Measurements from ENCODE around the gene HOOK1. TPM values are rescaled to one million over a fixed set of nuclear protein-coding genes. Genes with fewer than 3 reads are reported as not detected.
"Not testable (repeated sequence)": the region's sequence is repeated elsewhere in the genome, so short reads cannot be mapped to it uniquely, and the experiment has no call there.

The HOOK1 gene
- total RNA-seq, 1 donor from 2014 or later, result 4.0 TPM

DNA sequence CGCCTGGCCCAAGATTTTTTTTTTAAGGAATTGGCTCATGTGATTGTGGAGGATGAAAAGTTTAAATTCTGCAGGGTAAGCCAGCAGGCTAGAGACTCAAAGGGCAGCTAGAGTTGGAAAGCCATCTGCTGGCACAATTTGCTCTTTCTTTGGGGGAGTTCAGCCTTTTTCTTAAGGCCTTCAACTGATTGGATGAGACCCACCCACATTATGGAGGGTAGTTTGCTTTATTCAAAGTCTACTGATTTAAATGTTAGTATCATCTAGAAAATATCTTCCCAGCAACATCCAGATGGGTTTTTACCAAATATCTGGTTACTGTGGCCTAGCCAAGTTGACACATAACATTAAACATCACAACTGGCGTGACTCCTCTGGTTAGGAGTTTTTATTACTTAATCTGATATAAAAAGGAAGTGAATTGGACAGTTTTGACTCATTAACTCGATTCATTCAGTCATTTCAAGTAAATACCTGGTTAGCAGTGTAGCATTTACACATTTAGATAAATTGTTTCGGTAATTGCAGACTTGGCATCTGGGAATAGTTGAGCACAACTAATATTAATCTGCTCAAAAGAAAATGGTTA, 12.4 kb downstream of the HOOK1 start:
- Histone ChIP-seq H3K4me1 (no peaks in the 10 kb centered on the region), H3K27ac (replicated peaks) (no peak overlapping the region), H3K4me3 (no peak overlapping the region), H3K27me3 (ENCODE audit: low read depth) (no peaks in the 10 kb centered on the region), H3K36me3 (no peaks in the 10 kb centered on the region), H3K9me3 (replicated peaks) (no peaks in the 10 kb centered on the region)
- no peak for DNase-seq
- no peak for TF ChIP-seq CTCF (IDR thresholded peaks at IDR 0.05; ENCODE audit: borderline replicate concordance)
- intact Hi-C loops (cut with micrococcal nuclease), result no loop called here

DNA sequence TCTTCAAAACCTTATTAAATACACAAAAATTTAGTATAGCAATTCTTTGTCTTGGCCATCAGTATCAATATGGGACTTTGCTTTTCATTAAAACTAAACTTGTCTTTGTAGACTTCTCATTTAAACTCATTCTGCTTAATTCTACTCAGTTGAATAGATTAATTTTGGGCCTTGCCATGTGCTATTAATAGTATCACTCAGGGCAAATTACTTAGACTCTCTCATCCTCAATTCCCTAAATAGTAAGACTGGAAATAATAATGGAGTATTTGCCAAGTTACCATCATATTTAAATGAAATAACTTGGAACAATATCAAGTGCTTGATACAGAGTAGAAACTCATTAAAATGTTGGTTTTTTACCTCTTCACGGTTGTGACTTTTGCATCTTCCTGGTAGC, 13.4 kb downstream of the HOOK1 start:
- Histone ChIP-seq H3K4me3 (no peak overlapping the region), H3K9me3 (replicated peaks) (no peaks in the 10 kb centered on the region), H3K4me1 (no peaks in the 10 kb centered on the region), H3K36me3 (no peaks in the 10 kb centered on the region), H3K27me3 (ENCODE audit: low read depth) (no peaks in the 10 kb centered on the region), H3K27ac (replicated peaks) (no peak overlapping the region)
- intact Hi-C loops (cut with micrococcal nuclease), result no loop called here
- no peak for DNase-seq
- no peak for TF ChIP-seq CTCF (IDR thresholded peaks at IDR 0.05; ENCODE audit: borderline replicate concordance)

DNA sequence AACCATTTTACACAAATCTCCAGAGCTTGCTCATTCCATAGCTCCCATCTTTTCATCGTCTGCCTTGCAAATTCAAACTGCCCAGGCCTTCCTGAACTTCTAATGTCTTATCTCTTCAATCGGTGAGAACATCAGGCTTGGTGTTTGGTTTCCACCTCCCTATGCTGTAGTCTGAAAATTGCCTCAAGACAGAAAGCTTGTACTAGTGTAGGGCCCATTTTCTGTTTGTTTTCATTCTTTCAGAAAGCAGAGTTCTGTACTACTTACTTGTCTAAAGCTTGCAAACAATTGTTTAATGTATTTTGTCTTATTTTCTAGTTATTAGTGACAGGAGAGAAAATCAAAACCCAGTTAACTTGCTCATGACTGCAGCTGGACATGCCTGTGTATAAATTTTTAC, 16.8 kb downstream of the HOOK1 start:
- DNase-seq, result no peak
- Histone ChIP-seq H3K27ac (replicated peaks) (no peak overlapping the region), H3K4me1 (no peaks in the 10 kb centered on the region), H3K27me3 (ENCODE audit: low read depth) (no peaks in the 10 kb centered on the region), H3K4me3 (no peak overlapping the region), H3K36me3 (no peaks in the 10 kb centered on the region), H3K9me3 (replicated peaks) (no peaks in the 10 kb centered on the region)
- TF ChIP-seq CTCF (IDR thresholded peaks at IDR 0.05; ENCODE audit: borderline replicate concordance), result no peak
- intact Hi-C loops (cut with micrococcal nuclease), result no loop called here

GRCh38 chr1:59833022-59833421, 18.3 kb downstream of the HOOK1 start:
- no peaks in the 10 kb centered on the region for H3K36me3 ChIP-seq
- intact Hi-C loops (cut with micrococcal nuclease), result no loop called here

DNA sequence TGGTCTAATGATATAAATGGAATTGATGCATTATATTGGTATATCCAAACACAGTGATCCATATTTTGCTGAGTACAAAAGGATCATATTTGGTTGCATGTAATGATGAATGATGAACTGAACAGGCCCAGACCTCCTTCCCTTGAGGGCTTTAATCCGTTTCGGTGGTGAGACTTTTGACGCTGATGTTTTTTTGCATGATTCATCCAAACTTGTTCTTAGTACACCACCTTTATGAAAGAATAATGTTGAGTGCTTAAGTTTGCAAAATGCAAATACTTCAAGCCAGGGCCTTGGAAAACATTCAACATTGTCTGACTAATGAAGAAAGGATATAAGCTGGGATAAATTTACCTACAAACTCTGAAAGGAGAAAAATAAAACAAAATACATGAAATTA, 19.2 kb downstream of the HOOK1 start:
- H3K36me3 ChIP-seq, result no peaks in the 10 kb centered on the region
- intact Hi-C loops (cut with micrococcal nuclease), result no loop called here
- no peak overlapping the region for H3K27ac ChIP-seq (replicated peaks)
- H3K27me3 ChIP-seq (ENCODE audit: low read depth), result no peaks in the 10 kb centered on the region
- no peaks in the 10 kb centered on the region for H3K4me1 ChIP-seq
- TF ChIP-seq CTCF (IDR thresholded peaks at IDR 0.05; ENCODE audit: borderline replicate concordance), result no peak
- H3K9me3 ChIP-seq (replicated peaks), result no peaks in the 10 kb centered on the region
- H3K4me3 ChIP-seq, result no peak overlapping the region
- no peak for DNase-seq

More at GRCh38 chr1:59833022-59833421, 18.3 kb downstream of the HOOK1 start:
- Histone ChIP-seq H3K27me3 (ENCODE audit: low read depth) (no peaks in the 10 kb centered on the region), H3K4me1 (no peaks in the 10 kb centered on the region), H3K9me3 (replicated peaks) (no peaks in the 10 kb centered on the region), H3K4me3 (no peak overlapping the region), H3K27ac (replicated peaks) (no peak overlapping the region)
- DNase-seq, result no peak
- no peak for TF ChIP-seq CTCF (IDR thresholded peaks at IDR 0.05; ENCODE audit: borderline replicate concordance)

- H3K4me3 ChIP-seq; H3K36me3 ChIP-seq; H3K4me1 ChIP-seq; intact Hi-C loops (cut with micrococcal nuclease); H3K27me3 ChIP-seq (ENCODE audit: low read depth); H3K27ac ChIP-seq (replicated peaks); H3K9me3 ChIP-seq (replicated peaks); DNase-seq: not testable (repeated sequence)
Measured at GRCh38 chr1:59837857-59838256, 23.1 kb downstream of the HOOK1 start.

Data from left ventricle myocardium inferior (tissue), 1 donor.